Heart left ventricle (tissue), 13 donors: Measurements from ENCODE around the gene MACROH2A2.

Experiments used
- CTCF ChIP-seq, 12 donors: fragments of 200-600 bp; sonication (generic) in 4 of 12; IDR thresholded peaks; one replicate each; pipeline versions ENCODE4 v1.5.0 to v1.8.0; 2018 to 2022; ENCODE audit warnings: antibody characterized with exemption in 12 of 12, mild to moderate bottlenecking in 5 of 12
- POLR2A ChIP-seq, 2 donors: fragments of 450-650 bp; IDR thresholded peaks; one replicate each; pipeline ENCODE4 v1.6.1; 2017; ENCODE audit warnings: antibody characterized with exemption in 2 of 2, mild to moderate bottlenecking in 2 of 2, moderate library complexity in 2 of 2
- donor health status: ischemic (EF 13 %, LVEDD 7.1; RV severe dilation, severe dysfunction).
- donor health status: DM: no; HTN: yes; CAD: no.
- donor health status: DM: no; HTN: no; CAD: no.
- donor health status: ischemic (EF 25% LVEDD 6.9; RV normal size, moderate dysfunction).
- donor health status: ischemic (EF 25% LVEDD 5.7; RV mildly dilated, moderate dysfunction).
- donor health status: ischemic (EF 35%, LVEDD 5.7; RV mildly dilated, moderate dysfunction).
- donor health status: nonischemic (EF 11% LVEDD 7.7; RV severe dilation, severe dysfunction).
- donor health status: DM: yes; HTN: yes; CAD: no.
- donor health status: PGD.
- donor health status: ischemic (EF 29% LVEDD 5.4; RV normal size, mild dysfunction).
- donor health status: nonischemic (EF 23%, LVEDD 6.1; RV moderate dilation, normal function).

- TF ChIP-seq CTCF (IDR thresholded peaks at IDR 0.05) (no peak), POLR2A (IDR thresholded peaks at IDR 0.05) (no peak)
Measured at GRCh38 chr10:70139997-70140250, 87.3 kb downstream of the MACROH2A2 start.
